Stimulated activated CD4-positive, alpha-beta T cell treated with anti-CD3 and anti-CD28 coated beads, Interleukin-1b, Interleukin-23, amount 100 ng/mL, for 1 hour (primary cell): ENCODE data around the gene CSNK1G1.
"Not testable (repeated sequence)": the region's sequence is repeated elsewhere in the genome, so short reads cannot be mapped to it uniquely, and the experiment has no call there.

Experiments used
- DNase-seq, 2 donors: peaks; one replicate each; pipeline ENCODE4 v3.0.0-alpha.2; 2020; ENCODE audit warnings: low read depth in 2 of 2

The CSNK1G1 gene

GRCh38 chr15:64349375-64349774 lies 6.6 kb downstream of the CSNK1G1 start:
- DNase-seq = no peak

GRCh38 chr15:64348455-64348854 lies 7.5 kb downstream of the CSNK1G1 start:
- DNase-seq = no peak

GRCh38 chr15:64346242-64346641 lies 9.7 kb downstream of the CSNK1G1 start:
- not testable (repeated sequence) for DNase-seq

- DNase-seq = no peak
These were observed 11.2 kb downstream of the CSNK1G1 start for GRCh38 chr15:64344651-64345294.

GRCh38 chr15:64343841-64344240 lies 12.1 kb downstream of the CSNK1G1 start:
- no peak for DNase-seq

GRCh38 chr15:64343222-64343621 lies 12.8 kb downstream of the CSNK1G1 start:
- no peak for DNase-seq

GRCh38 chr15:64341961-64342360 lies 14.0 kb downstream of the CSNK1G1 start:
- DNase-seq = no peak

- DNase-seq = no peak
These were observed 15.6 kb downstream of the CSNK1G1 start for GRCh38 chr15:64340355-64340754.

GRCh38 chr15:64337761-64338160 lies 18.2 kb downstream of the CSNK1G1 start:
- no peak for DNase-seq

- peak in 1 of 2 donors; percentile 12 for DNase-seq
These were observed 21.7 kb downstream of the CSNK1G1 start for GRCh38 chr15:64333986-64334929.

- DNase-seq = no peak
These were observed 22.5 kb downstream of the CSNK1G1 start for GRCh38 chr15:64333516-64333915.

- DNase-seq = not testable (repeated sequence)
These were observed 24.3 kb downstream of the CSNK1G1 start for GRCh38 chr15:64331668-64332067.

- DNase-seq = not testable (repeated sequence)
These were observed 29.0 kb downstream of the CSNK1G1 start for GRCh38 chr15:64326975-64327374.

- not testable (repeated sequence) for DNase-seq
These were observed 29.5 kb downstream of the CSNK1G1 start for GRCh38 chr15:64326458-64326857.

- DNase-seq = no peak
These were observed 31.7 kb downstream of the CSNK1G1 start for GRCh38 chr15:64324165-64324877.

GRCh38 chr15:64315216-64315615 lies 40.8 kb downstream of the CSNK1G1 start:
- DNase-seq = no peak

- no peak for DNase-seq
These were observed 41.5 kb downstream of the CSNK1G1 start for GRCh38 chr15:64314456-64314855.

GRCh38 chr15:64311566-64311965 lies 44.4 kb downstream of the CSNK1G1 start:
- DNase-seq = no peak

GRCh38 chr15:64310036-64310435 lies 45.9 kb downstream of the CSNK1G1 start:
- no peak for DNase-seq

- DNase-seq = no peak
These were observed 50.7 kb downstream of the CSNK1G1 start for GRCh38 chr15:64305261-64305660.

GRCh38 chr15:64289550-64289949 lies 66.4 kb downstream of the CSNK1G1 start:
- no peak for DNase-seq

- DNase-seq = no peak
These were observed 67.0 kb downstream of the CSNK1G1 start for GRCh38 chr15:64288999-64289398.
